ENCODE data around the gene BICRAL.

BICRAL gene

GRCh38 chr6:42834056-42834455 lies 52.2 kb downstream of the BICRAL start:
- in situ Hi-C loops (cut with MboI; ENCODE audit: low sequenced_read_pairs, unreplicated experiment) = no loop called here
- no peak for DNase-seq (ENCODE audit: low spot score)
- TF ChIP-seq, protein P1, sequence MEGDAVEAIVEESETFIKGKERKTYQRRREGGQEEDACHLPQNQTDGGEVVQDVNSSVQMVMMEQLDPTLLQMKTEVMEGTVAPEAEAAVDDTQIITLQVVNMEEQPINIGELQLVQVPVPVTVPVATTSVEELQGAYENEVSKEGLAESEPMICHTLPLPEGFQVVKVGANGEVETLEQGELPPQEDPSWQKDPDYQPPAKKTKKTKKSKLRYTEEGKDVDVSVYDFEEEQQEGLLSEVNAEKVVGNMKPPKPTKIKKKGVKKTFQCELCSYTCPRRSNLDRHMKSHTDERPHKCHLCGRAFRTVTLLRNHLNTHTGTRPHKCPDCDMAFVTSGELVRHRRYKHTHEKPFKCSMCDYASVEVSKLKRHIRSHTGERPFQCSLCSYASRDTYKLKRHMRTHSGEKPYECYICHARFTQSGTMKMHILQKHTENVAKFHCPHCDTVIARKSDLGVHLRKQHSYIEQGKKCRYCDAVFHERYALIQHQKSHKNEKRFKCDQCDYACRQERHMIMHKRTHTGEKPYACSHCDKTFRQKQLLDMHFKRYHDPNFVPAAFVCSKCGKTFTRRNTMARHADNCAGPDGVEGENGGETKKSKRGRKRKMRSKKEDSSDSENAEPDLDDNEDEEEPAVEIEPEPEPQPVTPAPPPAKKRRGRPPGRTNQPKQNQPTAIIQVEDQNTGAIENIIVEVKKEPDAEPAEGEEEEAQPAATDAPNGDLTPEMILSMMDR (IDR thresholded peaks at IDR 0.05; ENCODE audit: borderline replicate concordance, control extremely low read depth, extremely low read depth, insufficient read depth, missing control alignments) = no peak

DNA sequence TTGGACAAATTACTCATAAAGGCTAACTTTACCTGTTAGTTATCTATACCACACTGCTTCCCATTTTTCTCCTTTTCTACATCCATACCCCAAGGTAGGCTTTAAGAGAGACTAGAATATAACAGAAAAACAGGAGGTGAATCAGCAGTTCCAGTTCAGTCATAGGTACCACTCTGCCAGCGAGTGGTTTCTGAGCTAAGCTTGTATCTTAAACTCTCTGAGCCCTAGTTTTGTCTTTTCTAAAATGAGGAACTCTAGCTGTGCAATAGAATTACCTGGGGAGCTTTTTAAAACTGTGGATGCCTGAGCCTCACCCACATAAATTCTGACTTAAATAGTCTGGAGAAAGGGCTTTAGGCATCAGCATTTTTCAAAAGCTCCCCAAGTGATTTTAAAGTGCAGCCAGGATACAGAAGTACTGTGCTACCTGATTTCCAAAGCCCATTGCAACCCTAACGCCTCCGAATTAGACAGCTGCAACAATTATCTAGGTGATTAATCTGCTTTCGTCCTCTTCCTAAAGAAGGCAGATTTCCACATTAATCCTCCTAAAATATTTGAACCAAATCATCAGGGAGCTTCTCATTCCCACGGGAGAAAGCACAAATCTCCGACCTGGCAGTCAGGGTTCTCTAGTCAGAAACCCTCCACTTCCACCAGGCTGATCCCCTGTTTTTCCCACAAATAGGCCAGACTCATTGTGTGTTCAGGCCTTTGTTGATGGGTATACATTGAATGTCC lies 60.2 kb downstream of the BICRAL start:
- TF ChIP-seq, protein P1 (IDR thresholded peaks at IDR 0.05; ENCODE audit: borderline replicate concordance, control extremely low read depth, extremely low read depth, insufficient read depth, missing control alignments) = no peak
- in situ Hi-C loops (cut with MboI; ENCODE audit: low sequenced_read_pairs, unreplicated experiment) = no loop called here
- no peak for DNase-seq (ENCODE audit: low spot score)

DNA sequence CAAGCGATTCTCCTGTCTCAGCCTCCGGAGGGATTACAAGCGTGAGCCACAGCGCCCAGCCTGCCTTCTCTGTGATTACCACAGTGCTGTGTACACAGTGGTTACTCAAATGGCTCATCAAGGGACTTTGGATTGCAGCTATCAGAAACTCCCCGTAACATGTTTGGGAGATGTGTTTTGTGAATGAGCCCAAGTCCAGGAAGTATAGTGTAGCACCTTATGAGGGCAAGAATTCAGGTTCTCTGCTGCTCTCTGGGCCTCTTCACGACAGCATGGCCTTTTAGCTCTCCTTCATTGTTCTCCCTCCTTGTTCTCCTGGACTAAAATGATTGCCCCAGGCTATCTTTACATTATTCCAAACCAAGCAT lies 63.5 kb downstream of the BICRAL start:
- DNase-seq (ENCODE audit: low spot score) = no peak
- in situ Hi-C loops (cut with MboI; ENCODE audit: low sequenced_read_pairs, unreplicated experiment) = no loop called here
- TF ChIP-seq, protein P1 (IDR thresholded peaks at IDR 0.05; ENCODE audit: borderline replicate concordance, control extremely low read depth, extremely low read depth, insufficient read depth, missing control alignments) = no peak

DNA sequence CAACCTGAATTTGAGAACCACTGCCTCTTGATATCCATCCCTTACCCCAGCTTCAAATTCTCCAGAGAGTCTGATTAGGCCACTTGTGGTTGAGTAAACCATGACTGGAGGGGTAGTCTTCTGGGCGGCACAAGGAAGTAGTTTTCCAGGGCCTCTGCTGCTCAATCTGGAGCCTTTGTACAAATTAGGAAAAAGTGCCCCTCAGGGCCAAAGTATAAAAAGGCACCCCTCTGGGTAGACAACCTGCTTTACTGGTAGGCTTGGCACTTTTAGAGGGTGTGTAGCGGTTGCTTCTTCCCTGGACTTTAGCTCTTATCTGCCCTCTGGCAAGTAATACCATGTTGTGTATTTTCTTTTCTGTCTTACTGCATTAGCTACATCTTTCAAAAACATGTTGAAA lies 64.7 kb downstream of the BICRAL start:
- in situ Hi-C loops (cut with MboI; ENCODE audit: low sequenced_read_pairs, unreplicated experiment) = no loop called here
- no peak for DNase-seq (ENCODE audit: low spot score)
- TF ChIP-seq, protein P1 (IDR thresholded peaks at IDR 0.05; ENCODE audit: borderline replicate concordance, control extremely low read depth, extremely low read depth, insufficient read depth, missing control alignments) = no peak

DNA sequence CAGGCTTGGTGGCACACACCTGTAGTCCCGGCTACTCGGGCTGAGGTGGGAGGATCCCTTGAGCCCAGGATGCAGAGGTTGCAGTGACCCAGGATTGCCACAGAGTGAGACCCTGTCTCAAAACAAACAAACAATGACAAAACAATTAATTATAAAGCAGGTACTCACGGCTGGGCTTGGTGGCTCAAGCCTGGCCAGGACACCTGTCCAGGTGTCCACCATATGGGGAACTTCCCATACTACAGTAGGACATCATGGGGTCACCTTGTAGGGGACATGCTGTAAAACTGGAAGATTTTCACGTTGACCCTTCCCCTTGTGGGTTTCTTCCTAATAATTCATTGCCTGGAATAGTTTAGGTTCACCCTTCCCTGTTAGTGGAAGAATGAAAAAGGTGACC lies 66.8 kb downstream of the BICRAL start:
- in situ Hi-C loops (cut with MboI; ENCODE audit: low sequenced_read_pairs, unreplicated experiment) = no loop called here
- TF ChIP-seq, protein P1 (IDR thresholded peaks at IDR 0.05; ENCODE audit: borderline replicate concordance, control extremely low read depth, extremely low read depth, insufficient read depth, missing control alignments) = no peak
- no peak for DNase-seq (ENCODE audit: low spot score)

DNA sequence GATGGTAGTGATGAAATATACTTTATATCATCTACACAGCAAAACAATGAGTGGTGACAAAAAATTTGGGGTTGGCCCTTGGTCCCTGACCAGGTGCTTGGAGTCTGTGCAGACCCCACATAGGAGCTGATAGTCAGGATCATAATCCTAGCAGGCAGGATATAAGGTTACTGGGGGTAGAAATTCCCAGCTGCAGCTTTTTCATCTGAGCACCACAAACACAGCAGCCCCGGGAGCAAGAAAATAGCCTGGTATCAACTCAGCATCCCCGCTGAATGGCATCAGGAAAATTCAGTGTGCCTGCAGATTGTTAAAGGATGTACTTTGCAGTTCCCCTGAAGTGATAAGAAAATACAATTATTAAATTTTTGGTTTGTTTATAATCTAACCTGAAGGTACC lies 69.7 kb downstream of the BICRAL start:
- TF ChIP-seq, protein P1 (IDR thresholded peaks at IDR 0.05; ENCODE audit: borderline replicate concordance, control extremely low read depth, extremely low read depth, insufficient read depth, missing control alignments) = no peak
- in situ Hi-C loops (cut with MboI; ENCODE audit: low sequenced_read_pairs, unreplicated experiment) = no loop called here
- no peak for DNase-seq (ENCODE audit: low spot score)
